HEK293T (cell line): ENCODE results near the gene STXBP1.

Source experiments
- CTCF ChIA-PET: fragments of 350-600 bp; formaldehyde crosslinking; extraction: SDS; loops from one replicate; lab custom pipeline; 2021; ENCODE audit warnings: antibody characterized with exemption, inconsistent platforms; lab: Yijun Ruan, JAX
- POLR2A ChIA-PET: fragments of 350-600 bp; formaldehyde crosslinking; extraction: SDS; loops from one replicate; lab custom pipeline; 2020; ENCODE audit warnings: antibody characterized with exemption, inconsistent platforms; lab: Yijun Ruan, JAX
- DNase-seq: peaks from one replicate; pipeline ENCODE4 v3.0.0; 2012; ENCODE audit warnings: mixed read lengths; ENCODE audit errors: extremely low spot score
- ARNT ChIP-seq: fragments of 450-650 bp; IDR thresholded peaks from 2 replicates; pipeline ENCODE4 v1.6.1; 2017; ENCODE audit warnings: mild to moderate bottlenecking
- BHLHE40 ChIP-seq: fragments of 450-650 bp; IDR thresholded peaks from 2 replicates; pipeline ENCODE4 v1.6.1; 2016; ENCODE audit warnings: mild to moderate bottlenecking, moderate library complexity, borderline replicate concordance
- CTBP1 ChIP-seq: fragments of 450-650 bp; IDR thresholded peaks from 2 replicates; pipeline ENCODE4 v1.6.1; 2016; ENCODE audit warnings: borderline replicate concordance
- ELF4 ChIP-seq: fragments of 450-650 bp; IDR thresholded peaks from 2 replicates; pipeline ENCODE4 v1.6.1; 2017; ENCODE audit warnings: antibody characterized with exemption
- FOXA1 ChIP-seq: fragments of 450-650 bp; IDR thresholded peaks from 2 replicates; pipeline ENCODE4 v1.6.1; 2016; ENCODE audit warnings: mild to moderate bottlenecking
- FOXK2 ChIP-seq: fragments of 450-650 bp; IDR thresholded peaks from 2 replicates; pipeline ENCODE4 v1.6.1; 2016; ENCODE audit warnings: mild to moderate bottlenecking
- FOXM1 ChIP-seq: fragments of 450-650 bp; IDR thresholded peaks from 2 replicates; pipeline ENCODE4 v1.6.1; 2017; ENCODE audit warnings: mild to moderate bottlenecking, borderline replicate concordance
- HDGF ChIP-seq: fragments of 450-650 bp; IDR thresholded peaks from 2 replicates; pipeline ENCODE4 v1.6.1; 2017; ENCODE audit warnings: antibody characterized with exemption, borderline replicate concordance
- L3MBTL2 ChIP-seq: fragments of 450-650 bp; conservative IDR thresholded peaks from 2 replicates; pipeline ENCODE4 v1.6.1; 2016; ENCODE audit warnings: mild to moderate bottlenecking
- LEF1 ChIP-seq: fragments of 450-650 bp; IDR thresholded peaks from 2 replicates; pipeline ENCODE4 v1.6.1; 2017; ENCODE audit warnings: mild to moderate bottlenecking, borderline replicate concordance
- NFRKB ChIP-seq: fragments of 450-650 bp; IDR thresholded peaks from 2 replicates; pipeline ENCODE4 v1.6.1; 2016; ENCODE audit warnings: mild to moderate bottlenecking, moderate library complexity
- SP1 ChIP-seq: fragments of 450-650 bp; IDR thresholded peaks from 2 replicates; pipeline ENCODE4 v1.6.1; 2017
- SUZ12 ChIP-seq: fragments of 450-650 bp; IDR thresholded peaks from 2 replicates; pipeline ENCODE4 v1.6.1; 2016; ENCODE audit warnings: mild to moderate bottlenecking
- TARDBP ChIP-seq: fragments of 450-650 bp; IDR thresholded peaks from 2 replicates; pipeline ENCODE4 v1.6.1; 2016
- ZNF384 ChIP-seq: fragments of 450-650 bp; IDR thresholded peaks from 2 replicates; pipeline ENCODE4 v1.6.1; 2016
- TF ChIP-seq, protein P1 (sequence below): fragments of 450-650 bp; IDR thresholded peaks from 2 replicates; pipeline ENCODE4 v1.6.1; 2016

STXBP1 gene

DNA sequence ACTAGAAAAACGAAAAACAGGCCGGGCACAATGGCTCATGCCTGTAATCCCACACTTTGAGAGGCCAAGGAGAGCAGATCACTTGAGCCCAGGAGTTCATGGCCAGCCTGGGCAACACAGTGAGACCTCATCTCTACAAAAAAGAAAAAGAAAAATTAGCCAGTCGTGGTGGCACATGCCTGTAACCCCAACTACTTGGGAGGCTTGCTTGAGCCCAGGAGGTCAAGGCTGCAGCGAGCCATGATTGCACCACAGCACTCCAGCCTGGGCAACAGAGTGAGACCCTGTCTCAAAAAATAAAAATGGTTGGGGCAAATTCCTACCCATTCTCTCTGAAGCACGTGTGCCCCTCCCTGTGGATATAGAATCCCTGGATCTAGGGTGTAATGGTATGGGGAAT is 86.3 kb downstream of the STXBP1 start:
- POLR2A ChIA-PET: no interaction called here

DNA sequence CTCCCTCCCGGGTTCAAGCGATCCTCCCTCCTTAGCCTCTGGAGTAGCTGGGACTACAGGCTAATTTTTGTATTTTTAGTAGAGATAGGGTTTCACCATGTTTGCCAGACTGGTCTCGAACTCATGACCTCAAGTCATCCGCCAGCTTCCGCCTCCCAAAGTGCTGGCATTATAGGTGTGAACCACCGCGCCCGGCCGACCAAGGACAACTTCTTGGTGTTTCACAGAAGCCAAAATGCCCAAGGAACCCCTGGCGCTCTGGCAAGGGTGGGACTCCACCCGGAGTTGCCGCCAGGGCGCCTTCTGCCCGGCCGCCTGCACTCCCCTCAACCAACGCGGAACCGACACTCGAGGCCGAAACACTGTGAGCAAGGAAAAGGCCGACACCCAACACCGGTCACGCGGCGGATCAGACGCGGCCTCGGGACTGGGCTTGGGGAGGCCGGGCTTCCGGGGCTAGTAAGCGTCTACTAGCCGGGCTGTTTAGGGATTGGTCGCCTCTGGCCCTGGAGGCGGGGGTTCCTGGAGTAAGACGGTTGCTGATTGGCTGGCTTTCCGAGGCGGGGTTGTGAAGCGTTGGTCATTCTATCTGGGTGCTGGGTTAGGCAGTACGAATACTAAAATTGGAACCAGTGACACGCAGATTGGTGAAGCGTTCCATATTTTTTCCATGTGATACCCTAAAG is 87.1 kb downstream of the STXBP1 start:
- ChIA-PET POLR2A (no interaction called here), CTCF (no interaction called here)
- DNase-seq: peak; percentile 48
- TF ChIP-seq SUZ12 (no peak), ZNF384 (no peak), HDGF (no peak), FOXM1 (no peak), FOXK2 (no peak), SP1 (no peak), FOXA1 (no peak), CTBP1 (no peak), BHLHE40 (no peak), TARDBP (no peak), LEF1 (no peak), NFRKB (no peak), ARNT (no peak), L3MBTL2 (no peak), ELF4 (no peak)
- TF ChIP-seq, protein P1, sequence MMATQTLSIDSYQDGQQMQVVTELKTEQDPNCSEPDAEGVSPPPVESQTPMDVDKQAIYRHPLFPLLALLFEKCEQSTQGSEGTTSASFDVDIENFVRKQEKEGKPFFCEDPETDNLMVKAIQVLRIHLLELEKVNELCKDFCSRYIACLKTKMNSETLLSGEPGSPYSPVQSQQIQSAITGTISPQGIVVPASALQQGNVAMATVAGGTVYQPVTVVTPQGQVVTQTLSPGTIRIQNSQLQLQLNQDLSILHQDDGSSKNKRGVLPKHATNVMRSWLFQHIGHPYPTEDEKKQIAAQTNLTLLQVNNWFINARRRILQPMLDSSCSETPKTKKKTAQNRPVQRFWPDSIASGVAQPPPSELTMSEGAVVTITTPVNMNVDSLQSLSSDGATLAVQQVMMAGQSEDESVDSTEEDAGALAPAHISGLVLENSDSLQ: no peak

More for the DNA sequence above, 86.3 kb downstream of the STXBP1 start:
- TF ChIP-seq LEF1: no peak
- no peak for TF ChIP-seq TARDBP
- no peak for TF ChIP-seq ZNF384
- no peak for TF ChIP-seq NFRKB
- TF ChIP-seq FOXK2: no peak
- CTCF ChIA-PET: no interaction called here
- DNase-seq: no peak

DNA sequence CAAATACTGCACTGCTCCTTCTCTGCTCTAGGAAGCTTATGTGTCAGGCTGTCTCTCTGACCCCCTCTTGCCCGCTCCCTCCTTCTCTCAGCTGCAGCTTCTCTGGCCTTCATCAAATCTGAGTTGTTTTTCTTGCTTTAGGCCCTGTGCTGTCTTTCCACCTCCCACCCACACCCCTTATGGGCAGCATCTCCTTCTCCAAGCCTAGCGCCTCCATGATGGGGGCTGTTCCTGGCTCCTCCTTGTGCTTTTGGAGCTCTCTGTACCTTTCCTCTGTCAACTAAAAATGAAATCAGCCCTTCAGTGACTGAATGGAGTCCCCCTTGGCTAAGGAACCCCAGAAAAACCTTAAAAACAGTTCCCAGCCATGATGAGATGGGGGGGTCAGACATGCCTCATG is 88.1 kb downstream of the STXBP1 start:
- CTCF ChIA-PET: no interaction called here
- POLR2A ChIA-PET: no interaction called here
- no peak for TF ChIP-seq ELF4
- TF ChIP-seq ZNF384: no peak
- TF ChIP-seq LEF1: no peak
- TF ChIP-seq NFRKB: no peak
- no peak for TF ChIP-seq CTBP1
- TF ChIP-seq SUZ12: no peak
- TF ChIP-seq ARNT: no peak
- TF ChIP-seq L3MBTL2: no peak
- TF ChIP-seq, protein P1: no peak
- TF ChIP-seq HDGF: no peak
- TF ChIP-seq FOXK2: no peak
- no peak for TF ChIP-seq TARDBP
- no peak for TF ChIP-seq BHLHE40
- no peak for DNase-seq

DNA sequence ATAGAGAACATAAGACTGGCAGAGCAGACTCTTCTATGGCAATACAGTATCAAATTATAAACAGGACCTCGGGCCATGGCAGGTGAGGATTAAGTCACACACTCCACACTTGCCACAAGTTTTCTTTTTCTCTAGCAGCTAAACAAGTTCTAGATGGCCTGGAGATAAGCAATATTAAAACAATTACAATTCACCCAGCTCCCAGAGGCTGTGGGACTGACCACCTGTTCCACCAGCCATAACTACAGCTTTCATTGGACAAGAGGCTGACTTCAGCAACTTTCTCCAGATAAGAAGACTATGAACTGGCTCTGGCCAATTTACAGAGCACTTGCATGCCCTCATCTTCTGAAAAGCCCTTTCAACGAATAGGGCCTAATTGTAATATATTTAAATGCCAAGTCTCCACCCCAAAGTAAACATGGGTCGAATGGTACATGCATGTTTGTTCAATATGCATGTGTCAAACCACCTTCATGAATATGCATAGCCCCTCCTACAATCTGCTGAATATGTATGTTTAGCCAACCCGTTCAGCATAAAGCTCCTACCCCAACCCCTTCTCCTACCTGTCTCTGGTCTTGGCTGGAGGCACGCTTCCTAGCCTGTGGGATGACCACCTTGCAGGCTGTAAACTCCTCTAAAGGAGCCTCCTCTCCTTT is 88.6 kb downstream of the STXBP1 start:
- DNase-seq: no peak
- CTCF ChIA-PET: no interaction called here
- POLR2A ChIA-PET: no interaction called here
- TF ChIP-seq BHLHE40: no peak
- no peak for TF ChIP-seq SP1
- TF ChIP-seq ELF4: no peak
- TF ChIP-seq FOXM1: no peak
- no peak for TF ChIP-seq LEF1
- TF ChIP-seq TARDBP: no peak
- TF ChIP-seq NFRKB: no peak
- TF ChIP-seq HDGF: no peak
- TF ChIP-seq L3MBTL2: no peak
- TF ChIP-seq, protein P1: no peak
- TF ChIP-seq ZNF384: no peak

DNA sequence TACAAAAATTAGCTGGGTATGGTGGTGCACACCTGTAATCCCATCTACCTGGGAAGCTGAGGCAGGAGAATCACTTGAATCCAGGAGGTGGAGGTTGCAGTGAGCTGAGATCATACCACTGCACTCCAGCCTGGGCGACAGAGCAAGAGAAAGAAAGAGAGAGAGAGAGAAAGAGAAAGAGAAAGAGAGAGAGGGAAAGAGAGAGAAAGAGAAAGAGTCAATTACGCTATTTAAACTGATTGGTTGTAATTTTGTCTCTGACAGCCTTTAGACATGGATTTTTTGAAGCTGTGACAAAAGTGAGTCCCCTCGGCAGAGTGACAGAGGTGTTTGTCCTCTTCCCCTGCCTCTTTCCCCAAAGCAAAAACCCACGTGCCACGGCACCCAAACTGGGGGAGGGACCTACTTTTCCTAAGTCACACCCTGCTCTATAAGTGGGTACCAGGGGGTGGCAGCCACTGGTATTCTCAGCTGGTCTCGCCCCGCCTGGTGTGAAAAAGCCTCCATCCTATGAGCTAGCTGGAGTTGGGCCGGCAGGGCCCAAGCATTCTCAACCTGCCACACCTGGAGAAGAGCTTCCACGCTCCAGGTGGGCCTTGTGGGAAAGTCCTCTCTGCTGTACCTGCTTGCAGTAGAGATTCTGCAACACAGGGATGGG is 91.3 kb downstream of the STXBP1 start:
- ChIA-PET POLR2A (interaction anchor here (1.0 to 1.4 kb wide), 2 partner anchors 12 to 20 kb away, joined by 3 read pairs; partner anchors contain the start of genes PTRH1 and TTC16), CTCF (no interaction called here)
- DNase-seq: no peak
- TF ChIP-seq ELF4 (no peak), BHLHE40 (no peak), CTBP1 (no peak), ZNF384 (no peak), SP1 (no peak), SUZ12 (no peak), ARNT (no peak), TARDBP (no peak), FOXM1 (no peak), NFRKB (no peak), LEF1 (no peak), FOXK2 (no peak), L3MBTL2 (no peak)
- TF ChIP-seq, protein P1: no peak
